Kidney tubule cell (primary cell): Measurements from ENCODE around the gene NR1H2.
"Not testable (repeated sequence)": the region's sequence is repeated elsewhere in the genome, so short reads cannot be mapped to it uniquely, and the experiment has no call there.

Experiments used
- DNase-seq: peaks from one replicate; pipeline ENCODE4 v3.0.0-alpha.2; 2018; ENCODE audit warnings: low spot score

NR1H2 gene

GRCh38 chr19:50376166-50377050 lies at the start of gene NR1H2:
Gene NR1H2 (plus strand): TSS chr19:50376457. CDS start chr19:50377606, 1,149 bp downstream.
- DNase-seq: peak; percentile 97

- no peak for DNase-seq
Observed at GRCh38 chr19:50327013-50327412, 49.2 kb upstream of the NR1H2 start.

- no peak for DNase-seq
Observed at GRCh38 chr19:50327461-50328223, 48.6 kb upstream of the NR1H2 start.

GRCh38 chr19:50328224-50328872 lies 47.9 kb upstream of the NR1H2 start:
- DNase-seq: no peak

GRCh38 chr19:50328873-50329145 lies 47.4 kb upstream of the NR1H2 start:
- no peak for DNase-seq

GRCh38 chr19:50329146-50329925 lies 46.9 kb upstream of the NR1H2 start, which contains the start of gene KCNC3:
Gene KCNC3 (minus strand): TSS chr19:50329377. CDS start chr19:50329082, 295 bp downstream.
- peak; percentile 99 for DNase-seq

GRCh38 chr19:50329926-50330294 lies 46.3 kb upstream of the NR1H2 start:
- not testable (repeated sequence) for DNase-seq

GRCh38 chr19:50330365-50331078 lies 45.7 kb upstream of the NR1H2 start:
- peak; percentile 77 for DNase-seq

- DNase-seq: no peak
Observed at GRCh38 chr19:50331221-50331993, 44.9 kb upstream of the NR1H2 start.

- DNase-seq: no peak
Observed at GRCh38 chr19:50331994-50332243, 44.3 kb upstream of the NR1H2 start.

- peak; percentile 9 for DNase-seq
Observed at GRCh38 chr19:50332244-50333038, 43.8 kb upstream of the NR1H2 start.

GRCh38 chr19:50333235-50333736 lies 43.0 kb upstream of the NR1H2 start:
- DNase-seq: peak; percentile 93

GRCh38 chr19:50333737-50334617 lies 42.3 kb upstream of the NR1H2 start:
- peak; percentile 79 for DNase-seq

GRCh38 chr19:50334741-50335421 lies 41.4 kb upstream of the NR1H2 start:
- no peak for DNase-seq

- not testable (repeated sequence) for DNase-seq
Observed at GRCh38 chr19:50337031-50337430, 39.2 kb upstream of the NR1H2 start.

GRCh38 chr19:50340331-50340730 lies 35.9 kb upstream of the NR1H2 start:
- DNase-seq: no peak

- no peak for DNase-seq
Observed at GRCh38 chr19:50341091-50341564, 35.1 kb upstream of the NR1H2 start.
